H9 (cell line): ENCODE results near the gene CBS. TPM values are rescaled to one million over a fixed set of nuclear protein-coding genes. Genes with fewer than 3 reads are reported as not detected.

Source experiments
- DNase-seq: peaks from one replicate; pipeline ENCODE4 v3.0.0-alpha.2; 2017
- H2AFZ ChIP-seq: one replicate; pipeline ENCODE4 v1.6.1; 2013; ENCODE audit warnings: mild to moderate bottlenecking, low read length, control low read depth, moderate library complexity
- H2AK5ac ChIP-seq: 2 replicates; pipeline ENCODE4 v1.6.1; 2013; ENCODE audit warnings: low read length, control low read depth, mixed read lengths; ENCODE audit not compliant: insufficient read length
- H2BK120ac ChIP-seq: one replicate; pipeline ENCODE4 v1.6.1; 2013; ENCODE audit warnings: low read depth, mild to moderate bottlenecking, low read length, control low read depth, inconsistent platforms; ENCODE audit not compliant: poor library complexity, severe bottlenecking
- H2BK12ac ChIP-seq: 2 replicates; pipeline ENCODE4 v1.6.1; 2013; ENCODE audit warnings: low read length, control low read depth, mixed read lengths, low read depth; ENCODE audit not compliant: insufficient read length
- H2BK15ac ChIP-seq: 2 replicates; pipeline ENCODE4 v1.6.1; 2013; ENCODE audit warnings: low read depth, low read length, control low read depth
- H2BK20ac ChIP-seq: one replicate; pipeline ENCODE4 v1.6.1; 2013; ENCODE audit warnings: low read depth, mild to moderate bottlenecking, low read length, control low read depth, inconsistent platforms; ENCODE audit not compliant: poor library complexity, severe bottlenecking
- H2BK5ac ChIP-seq: 2 replicates; pipeline ENCODE4 v1.6.1; 2013; ENCODE audit warnings: low read length, control low read depth, mixed read lengths; ENCODE audit not compliant: insufficient read length
- H3K14ac ChIP-seq: 2 replicates; pipeline ENCODE4 v1.6.1; 2013; ENCODE audit warnings: low read length, control low read depth; ENCODE audit not compliant: insufficient read depth
- H3K18ac ChIP-seq: 2 replicates; pipeline ENCODE4 v1.6.1; 2013; ENCODE audit warnings: low read depth, mild to moderate bottlenecking, mixed read lengths, low read length, control low read depth; ENCODE audit not compliant: insufficient read length
- H3K23ac ChIP-seq: 2 replicates; pipeline ENCODE4 v1.6.1; 2013; ENCODE audit warnings: low read length, control low read depth, mixed read lengths, low read depth; ENCODE audit not compliant: insufficient read length
- H3K23me2 ChIP-seq: 2 replicates; pipeline ENCODE4 v1.6.1; 2013; ENCODE audit warnings: low read depth, mild to moderate bottlenecking, mixed read lengths, low read length, control low read depth; ENCODE audit not compliant: insufficient read length, poor library complexity, severe bottlenecking
- H3K27ac ChIP-seq: 2 replicates; pipeline ENCODE4 v1.5.1; 2013; ENCODE audit warnings: low read length, control low read depth, mixed read lengths, low read depth; ENCODE audit not compliant: insufficient read length
- H3K27me3 ChIP-seq: 2 replicates; pipeline ENCODE4 v1.6.1; 2013; ENCODE audit warnings: low read length, control low read depth, inconsistent platforms; ENCODE audit not compliant: insufficient read depth
- H3K4ac ChIP-seq: 2 replicates; pipeline ENCODE4 v1.6.1; 2013; ENCODE audit warnings: low read depth, mild to moderate bottlenecking, control low read depth, inconsistent platforms, low read length, moderate library complexity
- H3K4me1 ChIP-seq: 2 replicates; pipeline ENCODE4 v1.6.1; 2013; ENCODE audit warnings: low read length, control low read depth, inconsistent platforms; ENCODE audit not compliant: insufficient read depth
- H3K4me2 ChIP-seq: 2 replicates; pipeline ENCODE4 v1.6.1; 2013; ENCODE audit warnings: low read length, control low read depth, mixed read lengths; ENCODE audit not compliant: insufficient read length, insufficient read depth
- H3K56ac ChIP-seq: 2 replicates; pipeline ENCODE4 v1.6.1; 2013; ENCODE audit warnings: low read depth, mild to moderate bottlenecking, mixed read lengths, low read length, control low read depth; ENCODE audit not compliant: insufficient read length
- H3K79me1 ChIP-seq: 2 replicates; pipeline ENCODE4 v1.6.1; 2013; ENCODE audit warnings: low read depth, mild to moderate bottlenecking, moderate library complexity, low read length, control low read depth, inconsistent platforms; ENCODE audit not compliant: insufficient read depth, poor library complexity, severe bottlenecking
- H3K79me2 ChIP-seq: 2 replicates; pipeline ENCODE4 v1.6.1; 2013; ENCODE audit warnings: low read length, control low read depth, inconsistent platforms; ENCODE audit not compliant: insufficient read depth
- H3K9ac ChIP-seq: 2 replicates; pipeline ENCODE4 v1.6.1; 2013; ENCODE audit warnings: low read length, control low read depth, mixed read lengths; ENCODE audit not compliant: insufficient read length; ENCODE audit errors: extremely low read depth
- H3K9me3 ChIP-seq: one replicate; pipeline ENCODE4 v1.6.1; 2013; ENCODE audit warnings: low read depth, low read length, inconsistent platforms; ENCODE audit not compliant: control insufficient read depth
- H3T11ph ChIP-seq: one replicate; pipeline ENCODE4 v1.6.1; 2013; ENCODE audit warnings: mild to moderate bottlenecking, low read length, control low read depth, inconsistent platforms
- H4K20me1 ChIP-seq: one replicate; pipeline ENCODE4 v1.6.1; 2013; ENCODE audit not compliant: control insufficient read depth, insufficient read length, insufficient read depth
- H4K5ac ChIP-seq: 2 replicates; pipeline ENCODE4 v1.6.1; 2013; ENCODE audit warnings: low read depth, mild to moderate bottlenecking, mixed read lengths, low read length, control low read depth; ENCODE audit not compliant: insufficient read length
- H4K8ac ChIP-seq: replicated peaks from 2 replicates; pipeline ENCODE4 v1.6.1; 2013; ENCODE audit warnings: low read length, control low read depth, mixed read lengths, low read depth; ENCODE audit not compliant: insufficient read length
- H4K91ac ChIP-seq: 2 replicates; pipeline ENCODE4 v1.6.1; 2013; ENCODE audit warnings: low read depth, mild to moderate bottlenecking, moderate library complexity, mixed read lengths, low read length, control low read depth; ENCODE audit not compliant: insufficient read length
- H3K27ac Mint-ChIP-seq, 3 experiments: 2 replicates in 2 of 3; 3 replicates in 1 of 3; pipeline ENCODE4 v1.8.0; 2020 to 2021; ENCODE audit warnings: mixed read lengths in 3 of 3, mild to moderate bottlenecking in 1 of 3, moderate library complexity in 1 of 3
- H3K27me3 Mint-ChIP-seq: 2 replicates; pipeline ENCODE4 v1.8.0; 2021; ENCODE audit warnings: low read depth, mild to moderate bottlenecking, moderate library complexity, mixed read lengths
- H3K36me3 Mint-ChIP-seq, 3 experiments: 2 replicates in 2 of 3; 3 replicates in 1 of 3; pipeline ENCODE4 v1.8.0; 2020 to 2021; ENCODE audit warnings: low read depth in 3 of 3, mixed read lengths in 3 of 3; ENCODE audit not compliant: insufficient read depth in 1 of 3
- H3K4me1 Mint-ChIP-seq, 2 experiments: 2 replicates each; pipeline ENCODE4 v1.8.0; 2020; ENCODE audit warnings: mixed read lengths in 2 of 2
- H3K4me3 Mint-ChIP-seq, 2 experiments: 2 replicates in 1 of 2; 3 replicates in 1 of 2; pipeline ENCODE4 v1.8.0; 2020 to 2021; ENCODE audit warnings: mild to moderate bottlenecking in 2 of 2, mixed read lengths in 2 of 2, moderate library complexity in 1 of 2
- H3K9me3 Mint-ChIP-seq, 2 experiments: 2 replicates in 1 of 2; 3 replicates in 1 of 2; pipeline ENCODE4 v1.8.0; 2020; ENCODE audit warnings: mild to moderate bottlenecking in 2 of 2, mixed read lengths in 2 of 2, moderate library complexity in 1 of 2
- WGBS: extraction: QIAGEN DNeasy Blood & Tissue Kit; methylation state at CpG from one replicate; pipeline ENCODE4 v1.1.7; 2013; ENCODE audit warnings: missing lambda C conversion rate, low lambda C conversion rate, mixed read lengths; ENCODE audit not compliant: insufficient read length; ENCODE audit errors: extremely low coverage; 5-methylcytosine and 5-hydroxymethylcytosine counted together
- total RNA-seq: library from RNA; stranded (reverse); gene quantifications from 2 replicates; pipeline ENCODE4 v1.2.1, GENCODE V29; 2021
- TF ChIP-seq, protein P1 (sequence below): fragments of 200-600 bp; sonication (generic); conservative IDR thresholded peaks from 3 replicates; pipeline ENCODE4 v1.8.0; 2021; ENCODE audit warnings: antibody characterized with exemption, mild to moderate bottlenecking

The CBS gene
- total RNA-seq, 1 experiment from 2014 or later = 350 TPM

- H3K56ac ChIP-seq = no peak overlapping the region
- H2BK15ac ChIP-seq = no peak overlapping the region
- no peak overlapping the region for H3K14ac ChIP-seq
- H4K91ac ChIP-seq = no peak overlapping the region
- H3K9me3 ChIP-seq = no peaks in the 10 kb centered on the region
- Mint-ChIP-seq H3K27me3 (no peaks in the 10 kb centered on the region), H3K27ac (no peak overlapping the region), H3K9me3 (no peaks in the 10 kb centered on the region; a peak in 1 of 5 replicates), H3K4me3 (no peak overlapping the region), H3K4me1 (peaks cover 0 to 4% of the 10 kb centered on the region in 2 experiments; a peak in 2 of 4 replicates), H3K36me3 (peaks cover 11 to 87% (median 51%) of the 10 kb centered on the region in 3 experiments; a peak in 6 of 7 replicates)
- no peaks in the 10 kb centered on the region for H3K79me2 ChIP-seq
- H2BK120ac ChIP-seq = no peak overlapping the region
- H3K27ac ChIP-seq = no peak overlapping the region
- H3T11ph ChIP-seq = no peak overlapping the region
- H3K79me1 ChIP-seq = no peaks in the 10 kb centered on the region
- H3K4me2 ChIP-seq = no peak overlapping the region
- H2BK20ac ChIP-seq = no peak overlapping the region
- no peak overlapping the region for H3K9ac ChIP-seq
- H4K20me1 ChIP-seq = no peaks in the 10 kb centered on the region
- WGBS = no CpG with 5 or more reads among the region's 10 CpGs
- H3K4ac ChIP-seq = no peak overlapping the region
- no peak overlapping the region for H2BK5ac ChIP-seq
- no peak overlapping the region for H4K5ac ChIP-seq
- H4K8ac ChIP-seq = no peak overlapping the region
- H2AK5ac ChIP-seq = no peak overlapping the region
- H3K23me2 ChIP-seq = no peaks in the 10 kb centered on the region
- no peak overlapping the region for H3K18ac ChIP-seq
- H3K23ac ChIP-seq = no peak overlapping the region
- H3K27me3 ChIP-seq = no peaks in the 10 kb centered on the region
- H2BK12ac ChIP-seq = no peak overlapping the region
- no peak for DNase-seq
- TF ChIP-seq, protein P1, sequence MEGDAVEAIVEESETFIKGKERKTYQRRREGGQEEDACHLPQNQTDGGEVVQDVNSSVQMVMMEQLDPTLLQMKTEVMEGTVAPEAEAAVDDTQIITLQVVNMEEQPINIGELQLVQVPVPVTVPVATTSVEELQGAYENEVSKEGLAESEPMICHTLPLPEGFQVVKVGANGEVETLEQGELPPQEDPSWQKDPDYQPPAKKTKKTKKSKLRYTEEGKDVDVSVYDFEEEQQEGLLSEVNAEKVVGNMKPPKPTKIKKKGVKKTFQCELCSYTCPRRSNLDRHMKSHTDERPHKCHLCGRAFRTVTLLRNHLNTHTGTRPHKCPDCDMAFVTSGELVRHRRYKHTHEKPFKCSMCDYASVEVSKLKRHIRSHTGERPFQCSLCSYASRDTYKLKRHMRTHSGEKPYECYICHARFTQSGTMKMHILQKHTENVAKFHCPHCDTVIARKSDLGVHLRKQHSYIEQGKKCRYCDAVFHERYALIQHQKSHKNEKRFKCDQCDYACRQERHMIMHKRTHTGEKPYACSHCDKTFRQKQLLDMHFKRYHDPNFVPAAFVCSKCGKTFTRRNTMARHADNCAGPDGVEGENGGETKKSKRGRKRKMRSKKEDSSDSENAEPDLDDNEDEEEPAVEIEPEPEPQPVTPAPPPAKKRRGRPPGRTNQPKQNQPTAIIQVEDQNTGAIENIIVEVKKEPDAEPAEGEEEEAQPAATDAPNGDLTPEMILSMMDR = no peak
- H3K4me1 ChIP-seq = no peaks in the 10 kb centered on the region
- H2AFZ ChIP-seq = no peak overlapping the region
Measured at GRCh38 chr21:43018519-43018918, 57.1 kb downstream of the CBS start.
